ENCODE data around the gene PLRG1. TPM values are rescaled to one million over a fixed set of nuclear protein-coding genes. Genes with fewer than 3 reads are reported as not detected.

The PLRG1 gene
- total and polyA plus RNA-seq, 2 of the 8 experiments (the other 6 are each of a cell fraction or from before 2014, with no cell fraction given), result 63.5 to 108 TPM

GRCh38 chr4:154560419-154560801 lies 10.2 kb upstream of the PLRG1 start (continued):
- TF ChIP-seq CBX8 (IDR thresholded peaks at IDR 0.05; ENCODE audit: borderline replicate concordance, low read depth, low read length) (no peak), ZNF274 (IDR thresholded peaks at IDR 0.05; ENCODE audit: borderline replicate concordance, extremely low read depth, low read length) (no peak)

Measured in H1 (cell line).